ENCODE results near the gene BNIP5.
"Not testable (repeated sequence)": the region's sequence is repeated elsewhere in the genome, so short reads cannot be mapped to it uniquely, and the experiment has no call there.

Gene BNIP5

DNA sequence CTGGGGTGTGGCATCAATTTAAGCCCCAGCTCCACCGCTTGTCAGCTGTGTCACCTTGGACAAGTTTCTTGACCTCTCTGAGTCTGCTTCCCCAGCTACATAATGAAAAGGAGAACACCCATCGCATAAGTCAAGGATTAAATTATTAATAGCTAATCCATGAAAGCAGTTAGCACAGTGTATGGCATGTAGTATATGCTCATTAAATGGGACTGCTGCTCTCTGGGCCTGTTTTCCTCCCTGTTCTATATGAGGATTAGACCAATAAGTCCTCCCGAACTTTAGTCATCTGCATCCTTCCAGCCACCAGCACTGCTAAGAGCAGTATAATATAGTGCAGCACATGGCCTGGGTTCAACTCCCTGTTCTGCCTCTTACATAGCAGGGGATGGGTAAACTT lies 31.1 kb upstream of the BNIP5 start:
- no peak for DNase-seq (ENCODE audit: low read depth, low spot score)
- Histone ChIP-seq H3K9ac (ENCODE audit: insufficient read length, low read depth) (no peak overlapping the region), H3K27me3 (ENCODE audit: insufficient read depth, insufficient read length) (no peaks in the 10 kb centered on the region), H3K9me3 (ENCODE audit: insufficient read depth, low read length) (peaks cover 3% of the 10 kb centered on the region; the same call in 1 of the 2 replicates), H3K4me3 (ENCODE audit: insufficient read length, low read depth) (no peak overlapping the region), H3K36me3 (ENCODE audit: insufficient read depth, insufficient read length, low read length) (no peaks in the 10 kb centered on the region), H3K4me1 (ENCODE audit: insufficient read depth, insufficient read length) (peaks cover 4% of the 10 kb centered on the region)
- TF ChIP-seq ZNF274 (IDR thresholded peaks at IDR 0.05; ENCODE audit: low read depth, low read length), result no peak
- TF ChIP-seq YY1 (IDR thresholded peaks at IDR 0.05; ENCODE audit: insufficient read depth, insufficient read length), result no peak
- no peak for TF ChIP-seq SUZ12 (IDR thresholded peaks at IDR 0.05; ENCODE audit: extremely low read depth, insufficient read depth, insufficient read length)

DNA sequence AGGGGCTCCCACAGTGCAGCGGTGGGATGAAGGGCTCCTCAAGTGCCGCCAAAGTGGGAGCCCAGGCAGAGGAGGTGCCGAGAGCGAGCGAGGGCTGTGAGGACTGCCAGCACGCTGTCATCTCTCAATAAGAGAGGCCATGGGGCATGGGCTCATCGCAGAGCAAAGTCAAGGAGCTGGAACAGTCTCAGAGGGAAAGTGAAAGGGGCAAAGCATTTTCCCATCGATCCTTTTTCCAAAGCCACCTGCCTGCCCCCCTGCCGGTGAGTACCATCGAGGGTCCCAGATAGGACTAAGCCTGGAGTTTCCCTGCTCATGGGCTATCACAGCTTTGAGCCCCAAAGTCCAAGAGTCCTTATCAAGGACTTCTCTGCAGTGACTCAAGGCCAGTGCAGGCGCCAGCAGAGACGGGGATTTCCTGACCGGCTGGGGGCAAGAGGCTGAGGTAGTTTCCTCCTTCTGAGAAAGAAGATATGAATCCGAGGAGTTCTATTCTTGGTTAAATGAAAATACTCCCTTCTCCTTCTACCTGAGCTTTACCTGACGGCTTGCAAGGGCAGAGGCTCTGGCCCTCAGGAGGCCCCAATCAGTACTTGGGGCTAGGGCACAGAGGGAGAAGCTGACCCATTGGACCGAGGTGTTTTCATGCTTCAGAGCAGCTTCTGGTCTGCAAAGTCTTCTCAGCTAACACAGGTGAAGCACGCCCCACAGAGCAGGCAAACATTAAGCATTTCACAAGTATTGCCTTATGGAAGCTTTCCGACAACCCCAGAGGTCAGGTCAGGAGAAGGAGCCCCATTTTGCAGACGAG lies 28.2 kb upstream of the BNIP5 start:
- H3K27me3 ChIP-seq (ENCODE audit: insufficient read depth, insufficient read length), result no peaks in the 10 kb centered on the region
- H3K4me1 ChIP-seq (ENCODE audit: insufficient read depth, insufficient read length), result no peaks in the 10 kb centered on the region
- DNase-seq (ENCODE audit: low read depth, low spot score), result no peak
- H3K4me3 ChIP-seq (ENCODE audit: insufficient read length, low read depth), result no peak overlapping the region
- no peak overlapping the region for H3K9ac ChIP-seq (ENCODE audit: insufficient read length, low read depth)
- H3K36me3 ChIP-seq (ENCODE audit: insufficient read depth, insufficient read length, low read length), result no peaks in the 10 kb centered on the region
- TF ChIP-seq YY1 (IDR thresholded peaks at IDR 0.05; ENCODE audit: insufficient read depth, insufficient read length) (no peak), ZNF274 (IDR thresholded peaks at IDR 0.05; ENCODE audit: low read depth, low read length) (no peak), SUZ12 (IDR thresholded peaks at IDR 0.05; ENCODE audit: extremely low read depth, insufficient read depth, insufficient read length) (no peak)
- H3K9me3 ChIP-seq (ENCODE audit: insufficient read depth, low read length), result peaks cover 3% of the 10 kb centered on the region; the same call in 1 of the 2 replicates

DNA sequence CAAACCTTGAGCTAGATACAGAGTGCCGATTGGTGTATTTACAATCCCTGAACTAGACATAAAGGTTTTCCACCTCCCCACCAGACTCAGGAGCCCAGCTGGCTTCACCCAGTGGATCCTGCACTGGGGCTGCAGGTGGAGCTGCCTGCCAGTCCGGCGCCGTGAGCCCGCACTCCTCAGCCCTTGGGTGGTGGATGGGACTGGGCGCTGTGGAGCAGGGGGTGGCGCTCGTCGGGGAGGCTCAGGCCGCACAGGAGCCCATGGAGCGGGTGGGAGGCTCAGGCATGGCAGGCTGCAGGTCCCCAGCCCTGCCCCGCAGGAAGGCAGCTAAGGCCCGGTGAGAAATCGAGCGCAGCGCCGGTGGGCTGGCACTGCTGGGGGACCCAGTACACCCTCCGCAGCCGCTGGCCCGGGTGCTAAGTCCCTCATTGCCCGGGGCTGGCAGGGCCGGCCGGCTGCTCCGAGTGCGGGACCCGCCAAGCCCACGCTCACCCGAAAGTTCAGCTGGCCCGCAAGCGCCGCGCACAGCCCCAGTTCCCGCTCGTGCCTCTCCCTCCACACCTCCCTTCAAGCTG lies 27.5 kb upstream of the BNIP5 start:
- not testable (repeated sequence) for DNase-seq (ENCODE audit: low read depth, low spot score); H3K9ac ChIP-seq (ENCODE audit: insufficient read length, low read depth); H3K9me3 ChIP-seq (ENCODE audit: insufficient read depth, low read length); H3K36me3 ChIP-seq (ENCODE audit: insufficient read depth, insufficient read length, low read length); H3K27me3 ChIP-seq (ENCODE audit: insufficient read depth, insufficient read length); H3K4me1 ChIP-seq (ENCODE audit: insufficient read depth, insufficient read length); H3K4me3 ChIP-seq (ENCODE audit: insufficient read length, low read depth)

DNA sequence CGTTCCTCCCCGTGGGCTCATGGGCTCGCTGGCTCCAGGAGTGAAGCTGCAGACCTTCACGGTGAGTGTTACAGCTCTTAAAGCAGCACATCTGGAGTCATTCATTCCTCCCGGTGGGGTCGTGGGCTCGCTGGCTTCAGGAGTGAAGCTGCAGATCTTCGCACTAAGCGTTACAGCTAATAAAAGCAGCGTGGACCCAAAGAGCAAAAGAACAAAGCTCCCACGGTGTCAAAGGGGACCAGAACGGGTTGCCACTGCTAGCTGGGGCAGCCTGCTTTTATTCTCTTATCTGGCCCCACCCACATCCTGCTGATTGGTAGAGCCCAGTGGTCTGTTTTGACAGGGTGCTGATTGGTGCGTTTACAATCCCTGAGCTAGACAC lies 26.7 kb upstream of the BNIP5 start:
- H3K9me3 ChIP-seq (ENCODE audit: insufficient read depth, low read length); H3K27me3 ChIP-seq (ENCODE audit: insufficient read depth, insufficient read length); H3K4me1 ChIP-seq (ENCODE audit: insufficient read depth, insufficient read length); H3K4me3 ChIP-seq (ENCODE audit: insufficient read length, low read depth); H3K36me3 ChIP-seq (ENCODE audit: insufficient read depth, insufficient read length, low read length); H3K9ac ChIP-seq (ENCODE audit: insufficient read length, low read depth); DNase-seq (ENCODE audit: low read depth, low spot score): not testable (repeated sequence)

DNA sequence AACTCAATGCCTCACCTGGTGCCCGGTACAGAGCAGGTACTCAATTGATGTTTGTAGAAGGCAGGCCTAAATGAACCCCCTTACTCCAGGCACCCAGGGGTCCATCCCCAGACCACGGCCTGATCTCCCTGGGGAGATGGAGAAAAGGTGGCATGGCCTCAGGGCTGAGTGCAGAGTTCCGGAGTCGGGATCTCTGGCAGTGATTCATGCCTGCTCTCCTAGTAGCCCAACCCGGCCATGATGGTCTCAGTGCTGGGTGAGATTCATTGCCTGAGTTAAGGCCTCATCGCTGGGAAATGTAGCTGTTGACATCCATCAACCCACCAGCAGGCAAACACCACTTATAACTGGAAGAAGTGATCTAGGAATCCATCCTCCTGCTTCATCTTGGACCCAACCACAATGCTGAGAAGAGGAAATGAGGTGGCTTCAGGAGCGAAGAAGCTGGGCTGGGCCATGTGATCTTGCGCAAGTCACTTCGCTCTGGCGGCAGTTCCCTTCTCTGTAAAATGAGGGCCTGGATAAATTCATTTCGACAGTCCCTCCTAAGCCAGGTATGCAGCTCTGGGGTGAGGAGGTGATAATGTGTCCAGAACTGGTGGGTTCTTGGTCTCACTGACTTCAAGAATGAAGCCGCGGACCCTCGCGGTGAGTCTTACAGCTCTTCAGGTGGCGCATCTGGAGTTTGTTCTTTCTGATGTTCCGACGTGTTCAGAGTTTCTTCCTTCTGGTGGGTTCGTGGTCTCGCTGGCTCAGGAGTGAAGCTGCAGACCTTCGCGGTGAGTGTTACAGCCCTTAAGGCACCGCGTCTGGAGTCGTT lies 26.1 kb upstream of the BNIP5 start:
- Histone ChIP-seq H3K9me3 (ENCODE audit: insufficient read depth, low read length) (peaks cover 3% of the 10 kb centered on the region; the same call in 1 of the 2 replicates), H3K4me1 (ENCODE audit: insufficient read depth, insufficient read length) (no peaks in the 10 kb centered on the region), H3K9ac (ENCODE audit: insufficient read length, low read depth) (no peak overlapping the region), H3K36me3 (ENCODE audit: insufficient read depth, insufficient read length, low read length) (no peaks in the 10 kb centered on the region), H3K4me3 (ENCODE audit: insufficient read length, low read depth) (no peak overlapping the region), H3K27me3 (ENCODE audit: insufficient read depth, insufficient read length) (no peaks in the 10 kb centered on the region)
- no peak for DNase-seq (ENCODE audit: low read depth, low spot score)
- no peak for TF ChIP-seq SUZ12 (IDR thresholded peaks at IDR 0.05; ENCODE audit: extremely low read depth, insufficient read depth, insufficient read length)
- no peak for TF ChIP-seq ZNF274 (IDR thresholded peaks at IDR 0.05; ENCODE audit: low read depth, low read length)
- TF ChIP-seq YY1 (IDR thresholded peaks at IDR 0.05; ENCODE audit: insufficient read depth, insufficient read length), result no peak

DNA sequence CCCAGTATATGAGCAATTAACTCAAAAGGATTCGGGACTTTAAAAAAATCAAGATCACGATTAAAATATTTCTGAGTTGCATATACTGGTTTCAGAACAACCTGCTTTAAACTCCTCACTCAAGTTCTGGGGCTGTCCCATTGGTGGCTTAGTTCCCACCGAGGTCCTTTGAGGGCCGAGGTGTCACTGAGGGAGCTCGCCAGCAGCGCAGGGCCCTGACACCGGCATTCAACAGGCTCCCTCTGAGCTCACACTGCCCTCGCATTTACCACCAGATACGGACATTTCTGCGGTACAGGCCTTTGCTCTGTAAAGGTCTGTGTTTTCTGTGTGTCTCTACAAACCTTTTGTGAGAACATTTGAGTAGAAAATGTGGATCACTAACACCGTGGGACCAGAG lies 24.4 kb upstream of the BNIP5 start:
- Histone ChIP-seq H3K4me3 (ENCODE audit: insufficient read length, low read depth) (no peak overlapping the region), H3K36me3 (ENCODE audit: insufficient read depth, insufficient read length, low read length) (no peaks in the 10 kb centered on the region), H3K4me1 (ENCODE audit: insufficient read depth, insufficient read length) (no peaks in the 10 kb centered on the region), H3K9me3 (ENCODE audit: insufficient read depth, low read length) (peaks cover 3% of the 10 kb centered on the region; the same call in 1 of the 2 replicates), H3K27me3 (ENCODE audit: insufficient read depth, insufficient read length) (no peaks in the 10 kb centered on the region), H3K9ac (ENCODE audit: insufficient read length, low read depth) (no peak overlapping the region)
- no peak for DNase-seq (ENCODE audit: low read depth, low spot score)
- TF ChIP-seq ZNF274 (IDR thresholded peaks at IDR 0.05; ENCODE audit: low read depth, low read length) (no peak), YY1 (IDR thresholded peaks at IDR 0.05; ENCODE audit: insufficient read depth, insufficient read length) (no peak), SUZ12 (IDR thresholded peaks at IDR 0.05; ENCODE audit: extremely low read depth, insufficient read depth, insufficient read length) (no peak)

DNA sequence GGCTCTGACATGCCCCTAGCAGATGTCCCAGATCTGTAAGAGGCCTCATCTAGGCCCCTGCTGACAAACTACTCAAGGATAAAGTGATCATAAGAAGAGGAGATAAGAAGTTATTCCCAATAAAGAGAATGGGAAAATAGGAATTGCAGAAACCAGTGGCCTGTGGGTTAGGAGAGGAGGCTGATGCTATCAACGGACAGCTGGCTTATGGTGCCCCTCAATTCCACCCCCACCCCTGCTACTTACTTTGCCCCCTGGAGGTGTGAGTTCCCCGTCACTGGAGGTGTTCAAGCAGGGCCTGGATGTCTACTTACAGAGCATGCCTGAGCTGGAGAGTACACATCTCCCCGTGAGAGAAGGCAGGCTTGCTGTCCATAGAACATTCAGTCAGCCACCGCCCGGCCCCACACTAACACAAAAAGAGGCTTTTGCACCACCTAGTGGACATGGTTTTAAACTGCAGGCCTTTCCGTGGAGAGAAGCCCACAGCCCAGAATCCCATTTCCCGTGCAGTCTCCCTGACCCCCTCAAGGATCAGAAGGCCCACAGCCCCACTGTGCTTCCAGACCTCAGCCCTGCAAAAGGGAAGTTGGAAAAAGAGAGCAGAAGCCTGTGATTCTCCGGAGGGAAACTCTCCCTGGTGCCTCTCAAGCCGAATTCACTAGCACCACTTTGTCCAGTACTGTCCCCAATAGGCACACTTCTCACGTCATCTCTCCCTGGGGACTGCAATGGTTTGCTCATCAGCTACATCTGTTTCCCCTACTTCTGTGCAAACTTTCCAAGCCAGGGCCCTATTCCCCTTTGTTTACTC lies 23.8 kb upstream of the BNIP5 start:
- H3K27me3 ChIP-seq (ENCODE audit: insufficient read depth, insufficient read length), result no peaks in the 10 kb centered on the region
- TF ChIP-seq SUZ12 (IDR thresholded peaks at IDR 0.05; ENCODE audit: extremely low read depth, insufficient read depth, insufficient read length), result no peak
- TF ChIP-seq YY1 (IDR thresholded peaks at IDR 0.05; ENCODE audit: insufficient read depth, insufficient read length), result no peak
- no peak for TF ChIP-seq ZNF274 (IDR thresholded peaks at IDR 0.05; ENCODE audit: low read depth, low read length)
- peak; percentile 42 for DNase-seq (ENCODE audit: low read depth, low spot score)
- H3K36me3 ChIP-seq (ENCODE audit: insufficient read depth, insufficient read length, low read length), result no peaks in the 10 kb centered on the region
- peaks cover 3% of the 10 kb centered on the region; the same call in 1 of the 2 replicates for H3K9me3 ChIP-seq (ENCODE audit: insufficient read depth, low read length)
- no peak overlapping the region for H3K4me3 ChIP-seq (ENCODE audit: insufficient read length, low read depth)
- H3K9ac ChIP-seq (ENCODE audit: insufficient read length, low read depth), result no peak overlapping the region
- no peaks in the 10 kb centered on the region for H3K4me1 ChIP-seq (ENCODE audit: insufficient read depth, insufficient read length)
